Stimulated activated CD4-positive, alpha-beta T cell treated with anti-CD3 and anti-CD28 coated beads, Interleukin-2, amount 100 ng/mL, for 48 hours (primary cell): ENCODE data around the gene SALL3.

Experiments used
- DNase-seq, 2 donors: peaks; one replicate each; pipeline ENCODE4 v3.0.0-alpha.2; 2020

The SALL3 gene

GRCh38 chr18:79008356-79008940 lies 28.8 kb downstream of the SALL3 start:
- DNase-seq: no peak

- DNase-seq: no peak
These were observed 31.2 kb downstream of the SALL3 start for GRCh38 chr18:79010802-79011201.

GRCh38 chr18:79011300-79011870 lies 31.8 kb downstream of the SALL3 start:
- no peak for DNase-seq

GRCh38 chr18:79013869-79014268 lies 34.3 kb downstream of the SALL3 start:
- no peak for DNase-seq

- no peak for DNase-seq
These were observed 39.3 kb downstream of the SALL3 start for GRCh38 chr18:79018911-79019310.

GRCh38 chr18:79019881-79020280 lies 40.3 kb downstream of the SALL3 start:
- no peak for DNase-seq

GRCh38 chr18:79022603-79023002 lies 43.0 kb downstream of the SALL3 start:
- no peak for DNase-seq

- DNase-seq: no peak
These were observed 46.9 kb downstream of the SALL3 start for GRCh38 chr18:79026491-79026890.

GRCh38 chr18:79030680-79031079 lies 51.1 kb downstream of the SALL3 start:
- no peak for DNase-seq

GRCh38 chr18:79042276-79042675 lies 62.7 kb downstream of the SALL3 start:
- DNase-seq: no peak

- DNase-seq: no peak
These were observed 63.7 kb downstream of the SALL3 start for GRCh38 chr18:79043288-79043687.

- no peak for DNase-seq
These were observed 66.9 kb downstream of the SALL3 start for GRCh38 chr18:79046522-79046921.

- no peak for DNase-seq
These were observed 68.1 kb downstream of the SALL3 start for GRCh38 chr18:79047556-79048244.

- DNase-seq: no peak
These were observed 68.6 kb downstream of the SALL3 start for GRCh38 chr18:79048245-79048632.

GRCh38 chr18:79049506-79049905 lies 69.9 kb downstream of the SALL3 start:
- no peak for DNase-seq
